ENCODE results near the gene AOAH.

The AOAH gene

DNA sequence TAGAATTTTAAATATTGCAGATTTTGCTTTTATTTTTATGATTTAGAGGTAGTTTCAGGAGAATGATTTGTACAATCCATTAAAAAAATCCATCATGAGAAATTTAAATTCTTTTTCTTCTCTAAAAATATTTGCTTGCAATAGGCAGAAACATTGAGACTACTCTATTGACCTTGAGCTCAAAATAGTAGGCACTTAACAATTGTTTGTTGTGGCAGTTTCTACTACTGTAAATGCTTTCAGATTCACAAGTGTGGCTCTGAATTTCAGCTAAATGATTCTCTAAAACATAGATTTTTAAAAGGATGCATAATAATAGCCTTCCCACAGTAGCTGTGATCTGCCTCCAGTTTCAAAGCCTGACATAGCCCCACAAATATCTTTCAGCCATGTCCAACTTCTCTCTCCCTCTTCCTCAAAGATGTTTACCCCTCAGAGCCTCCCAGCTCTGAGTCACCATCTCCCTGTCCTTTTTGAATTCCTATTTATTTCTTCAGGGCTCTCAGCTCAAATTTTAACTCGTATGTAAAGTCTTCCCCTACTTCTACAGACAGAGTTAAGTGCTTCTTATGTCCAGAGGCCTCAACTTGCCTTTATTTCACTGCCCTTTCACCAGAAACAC is 160.5 kb downstream of the AOAH start:
- Mint-ChIP-seq H3K9me3 (no peaks in the 10 kb centered on the region), H3K27me3 (no peaks in the 10 kb centered on the region), H3K4me1 (peaks cover 18% of the 10 kb centered on the region), H3K27ac (ENCODE audit: low read depth) (peak overlapping the region; percentile 74), H3K36me3 (ENCODE audit: insufficient read depth) (peaks cover 40% of the 10 kb centered on the region), H3K4me3 (no peak overlapping the region)
- no peak for DNase-seq (ENCODE audit: low spot score in 2 of 2)
- ATAC-seq (replicated peaks; ENCODE audit: extremely low read depth, poor library complexity, severe bottlenecking), result no peak

DNA sequence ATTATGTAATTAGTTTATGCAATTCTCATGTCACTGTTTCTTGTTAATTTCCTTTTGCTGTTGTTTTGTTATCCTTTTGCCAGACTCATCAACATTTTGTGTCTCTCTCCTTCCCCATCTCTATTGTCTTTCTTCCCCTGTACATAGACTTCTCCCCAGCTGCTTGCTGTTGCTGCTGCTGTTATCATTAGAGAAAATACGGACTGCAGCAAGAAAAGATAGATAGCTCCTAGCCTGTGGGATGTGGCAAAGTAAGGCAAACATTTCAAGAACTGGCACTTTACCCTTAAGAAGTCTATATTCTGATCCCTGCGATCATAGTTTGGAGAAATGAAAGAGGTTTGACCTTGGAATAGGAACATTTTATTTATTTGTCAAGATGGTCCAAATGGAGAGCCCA is 162.2 kb downstream of the AOAH start:
- Mint-ChIP-seq H3K4me3 (no peak overlapping the region), H3K27me3 (no peaks in the 10 kb centered on the region), H3K9me3 (no peaks in the 10 kb centered on the region), H3K27ac (ENCODE audit: low read depth) (no peak overlapping the region), H3K36me3 (ENCODE audit: insufficient read depth) (peaks cover 34% of the 10 kb centered on the region), H3K4me1 (peaks cover 13% of the 10 kb centered on the region)
- DNase-seq (ENCODE audit: low spot score in 2 of 2) (no peak), ATAC-seq (replicated peaks; ENCODE audit: extremely low read depth, poor library complexity, severe bottlenecking) (no peak)

DNA sequence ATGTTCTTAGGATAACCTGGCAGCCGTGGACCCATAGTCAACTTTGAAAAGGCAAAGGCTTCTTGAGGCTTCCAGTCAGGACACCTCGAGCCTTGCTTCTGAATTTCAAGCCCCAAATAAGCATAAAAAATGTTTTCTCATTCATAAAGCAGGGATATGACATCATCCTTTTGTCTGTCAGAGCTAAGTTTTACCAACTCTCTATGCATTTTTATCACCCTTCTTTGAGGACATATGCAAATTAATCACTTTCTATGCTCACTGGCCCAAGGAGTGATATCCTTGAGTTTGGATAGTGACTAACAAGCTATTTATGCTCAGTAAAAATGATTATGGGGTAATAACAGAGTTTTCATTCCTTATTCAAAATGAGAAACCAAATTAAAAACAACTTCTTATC is 175.3 kb downstream of the AOAH start:
- Mint-ChIP-seq H3K9me3 (no peaks in the 10 kb centered on the region), H3K4me1 (no peaks in the 10 kb centered on the region), H3K27me3 (no peaks in the 10 kb centered on the region), H3K4me3 (no peak overlapping the region), H3K36me3 (ENCODE audit: insufficient read depth) (peaks cover 44% of the 10 kb centered on the region), H3K27ac (ENCODE audit: low read depth) (no peak overlapping the region)
- ATAC-seq (replicated peaks; ENCODE audit: extremely low read depth, poor library complexity, severe bottlenecking) (no peak), DNase-seq (ENCODE audit: low spot score in 2 of 2) (no peak)

DNA sequence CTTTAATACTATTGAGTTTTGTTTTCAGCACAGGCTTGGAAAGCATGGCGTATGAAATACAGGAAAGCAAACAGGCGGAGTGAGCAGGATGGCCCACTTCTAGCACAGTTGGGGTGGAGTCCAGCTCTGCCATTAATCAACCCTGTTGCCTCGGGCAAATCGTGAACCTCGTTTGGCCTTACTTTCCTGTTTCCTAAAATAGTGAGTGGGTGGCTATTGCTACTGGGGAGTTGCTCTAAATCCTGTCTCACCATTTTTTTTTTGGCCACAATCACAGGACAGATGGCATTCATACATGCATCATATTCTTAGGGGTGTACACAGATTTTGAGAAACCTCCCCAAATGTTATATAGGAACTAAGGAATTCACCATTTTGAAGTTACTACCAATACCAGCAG is 176.9 kb downstream of the AOAH start:
- Mint-ChIP-seq H3K4me3 (peak overlapping the region; percentile 6), H3K27me3 (no peaks in the 10 kb centered on the region), H3K9me3 (no peaks in the 10 kb centered on the region), H3K36me3 (ENCODE audit: insufficient read depth) (peaks cover 48% of the 10 kb centered on the region), H3K4me1 (no peaks in the 10 kb centered on the region), H3K27ac (ENCODE audit: low read depth) (peak overlapping the region; percentile 72)
- ATAC-seq (replicated peaks; ENCODE audit: extremely low read depth, poor library complexity, severe bottlenecking) (no peak), DNase-seq (ENCODE audit: low spot score in 2 of 2) (no peak)

DNA sequence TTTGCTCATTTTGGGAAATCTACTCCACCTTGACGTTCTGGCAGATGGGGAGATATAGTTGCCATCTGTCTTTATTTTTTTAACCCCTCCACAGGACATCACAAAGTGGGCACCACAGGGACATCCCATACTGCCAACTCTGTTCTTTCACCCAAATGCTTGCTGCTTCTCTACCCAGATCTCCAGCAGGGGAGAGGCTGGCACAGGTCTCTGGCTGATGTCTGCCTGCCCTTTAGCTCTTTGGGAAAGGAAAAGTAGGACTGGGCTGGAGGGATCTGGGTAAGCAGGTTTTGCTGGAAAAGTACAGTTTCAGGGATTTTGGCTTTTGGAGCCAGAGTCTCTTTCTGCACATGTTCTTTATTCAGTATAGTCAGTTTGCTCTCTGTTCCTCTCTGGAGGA is 178.0 kb downstream of the AOAH start:
- H3K27ac Mint-ChIP-seq (ENCODE audit: low read depth), result peak overlapping the region; percentile 72
- no peaks in the 10 kb centered on the region for H3K4me1 Mint-ChIP-seq
- ATAC-seq (replicated peaks; ENCODE audit: extremely low read depth, poor library complexity, severe bottlenecking) (no peak), DNase-seq (ENCODE audit: low spot score in 2 of 2) (no peak)
- no peak overlapping the region for H3K4me3 Mint-ChIP-seq
- H3K36me3 Mint-ChIP-seq (ENCODE audit: insufficient read depth), result peaks cover 57% of the 10 kb centered on the region
- H3K9me3 Mint-ChIP-seq, result no peaks in the 10 kb centered on the region
- no peaks in the 10 kb centered on the region for H3K27me3 Mint-ChIP-seq

DNA sequence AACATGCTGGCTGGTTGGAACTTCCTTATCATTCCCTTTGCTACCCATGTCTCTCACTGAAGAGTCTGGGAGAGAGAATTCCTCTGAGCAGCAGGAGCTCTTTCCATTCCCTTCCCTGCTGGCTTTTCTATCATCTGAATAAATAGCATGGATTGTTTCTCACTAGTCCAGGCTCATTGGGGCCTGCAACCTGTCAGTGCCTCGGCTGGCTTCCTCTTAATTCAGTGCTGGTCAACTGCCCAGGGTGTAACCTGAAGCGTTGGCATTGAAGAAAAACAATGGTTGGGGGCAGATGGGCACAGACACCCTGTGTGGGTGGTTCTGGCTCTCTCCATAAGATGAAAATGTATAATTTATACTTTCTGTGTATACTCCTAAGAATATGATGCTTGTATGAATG is 179.0 kb downstream of the AOAH start:
- Mint-ChIP-seq H3K27ac (ENCODE audit: low read depth) (no peak overlapping the region), H3K27me3 (no peaks in the 10 kb centered on the region), H3K9me3 (no peaks in the 10 kb centered on the region), H3K4me1 (no peaks in the 10 kb centered on the region), H3K4me3 (no peak overlapping the region), H3K36me3 (ENCODE audit: insufficient read depth) (peaks cover 63% of the 10 kb centered on the region)
- DNase-seq (ENCODE audit: low spot score in 2 of 2) (no peak), ATAC-seq (replicated peaks; ENCODE audit: extremely low read depth, poor library complexity, severe bottlenecking) (no peak)

DNA sequence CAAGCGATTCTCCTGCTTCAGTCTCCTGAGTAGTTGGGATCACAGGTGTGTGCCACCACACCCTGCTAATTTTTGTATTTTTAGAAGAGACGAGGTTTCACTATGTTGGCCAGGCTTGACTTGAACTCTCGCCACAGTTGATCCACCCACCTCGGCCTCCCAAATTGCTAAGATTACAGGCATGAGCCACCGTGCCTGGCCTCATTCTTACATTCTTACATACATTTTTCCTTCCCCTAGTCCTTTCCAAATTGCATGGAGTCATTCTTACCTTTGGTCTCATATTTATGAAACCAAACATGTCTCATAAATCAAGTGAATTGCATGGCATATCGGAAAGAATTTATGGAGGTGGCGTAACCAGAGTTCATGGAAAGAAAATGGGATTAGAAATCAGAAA is 186.2 kb downstream of the AOAH start:
- DNase-seq (ENCODE audit: low spot score in 2 of 2) (no peak), ATAC-seq (replicated peaks; ENCODE audit: extremely low read depth, poor library complexity, severe bottlenecking) (no peak)
- H3K4me1 Mint-ChIP-seq, result no peaks in the 10 kb centered on the region
- H3K36me3 Mint-ChIP-seq (ENCODE audit: insufficient read depth), result peaks cover 52% of the 10 kb centered on the region
- H3K27ac Mint-ChIP-seq (ENCODE audit: low read depth), result peak overlapping the region; percentile 33
- H3K9me3 Mint-ChIP-seq, result no peaks in the 10 kb centered on the region
- no peaks in the 10 kb centered on the region for H3K27me3 Mint-ChIP-seq
- no peak overlapping the region for H3K4me3 Mint-ChIP-seq

DNA sequence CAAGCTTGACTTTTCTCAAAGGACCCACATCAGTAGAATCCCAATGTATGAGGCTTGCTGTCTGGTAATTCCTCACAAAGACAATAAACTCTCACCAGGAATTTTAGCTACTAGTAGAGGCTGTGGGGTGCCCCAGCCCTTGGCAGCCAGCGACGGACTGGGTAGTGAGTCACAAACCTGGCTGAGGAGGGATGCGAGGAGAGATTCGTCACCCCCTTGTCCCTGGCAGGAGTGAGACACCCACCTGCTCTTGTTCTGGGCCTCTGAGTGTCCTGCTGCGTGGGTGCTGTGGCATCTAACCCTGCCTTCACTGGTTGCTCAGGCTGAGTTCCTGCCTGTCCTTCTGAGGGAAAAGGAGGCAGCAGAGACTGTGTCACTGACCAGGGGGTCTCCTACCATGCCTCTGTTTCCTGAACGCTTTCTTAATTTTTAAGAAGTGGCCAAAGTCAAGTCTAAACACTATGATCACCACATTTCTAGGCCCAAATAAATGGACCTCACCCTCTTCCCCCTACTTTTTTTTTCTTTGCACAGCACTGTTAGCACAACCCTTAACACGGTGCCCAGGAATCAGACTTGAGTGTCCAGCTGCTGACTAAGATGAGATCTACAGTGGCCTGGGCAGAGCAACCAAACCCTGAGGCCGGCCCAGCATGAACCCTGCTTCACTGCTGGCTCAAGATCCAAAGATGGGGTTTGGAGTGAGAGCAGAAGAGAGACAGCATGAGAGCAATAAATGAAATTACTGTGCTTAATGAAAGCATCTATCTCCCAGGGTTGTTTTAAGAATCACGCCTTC is 188.2 kb downstream of the AOAH start:
- ATAC-seq (replicated peaks; ENCODE audit: extremely low read depth, poor library complexity, severe bottlenecking) (no peak), DNase-seq (ENCODE audit: low spot score in 2 of 2) (no peak)
- no peak overlapping the region for H3K27ac Mint-ChIP-seq (ENCODE audit: low read depth)
- no peaks in the 10 kb centered on the region for H3K27me3 Mint-ChIP-seq
- H3K4me1 Mint-ChIP-seq, result no peaks in the 10 kb centered on the region
- H3K36me3 Mint-ChIP-seq (ENCODE audit: insufficient read depth), result peaks cover 48% of the 10 kb centered on the region
- no peaks in the 10 kb centered on the region for H3K9me3 Mint-ChIP-seq
- no peak overlapping the region for H3K4me3 Mint-ChIP-seq

DNA sequence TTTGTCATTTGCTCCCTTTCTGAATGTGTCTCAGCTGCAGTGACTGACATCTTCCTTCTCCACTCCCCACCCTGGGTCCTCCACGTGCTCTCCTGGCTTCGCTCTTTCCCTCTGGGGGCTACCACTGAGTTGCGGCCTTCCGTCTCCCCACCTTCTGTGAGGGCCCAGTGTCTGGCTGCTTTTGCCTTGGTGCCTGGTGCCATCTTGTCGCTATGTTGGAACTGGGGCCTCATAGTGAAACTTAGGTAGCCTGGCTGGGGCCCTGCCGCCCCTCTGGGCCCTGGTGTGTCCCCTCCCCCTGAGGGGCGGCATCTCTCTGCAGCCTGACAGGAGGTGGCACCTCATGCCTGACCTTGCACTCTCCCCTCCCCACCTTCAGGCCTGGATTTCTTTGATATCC is 190.6 kb downstream of the AOAH start:
- H3K27ac Mint-ChIP-seq (ENCODE audit: low read depth), result no peak overlapping the region
- no peaks in the 10 kb centered on the region for H3K9me3 Mint-ChIP-seq
- peaks cover 37% of the 10 kb centered on the region for H3K36me3 Mint-ChIP-seq (ENCODE audit: insufficient read depth)
- no peak overlapping the region for H3K4me3 Mint-ChIP-seq
- no peaks in the 10 kb centered on the region for H3K4me1 Mint-ChIP-seq
- ATAC-seq (replicated peaks; ENCODE audit: extremely low read depth, poor library complexity, severe bottlenecking) (no peak), DNase-seq (ENCODE audit: low spot score in 2 of 2) (no peak)
- H3K27me3 Mint-ChIP-seq, result no peaks in the 10 kb centered on the region

DNA sequence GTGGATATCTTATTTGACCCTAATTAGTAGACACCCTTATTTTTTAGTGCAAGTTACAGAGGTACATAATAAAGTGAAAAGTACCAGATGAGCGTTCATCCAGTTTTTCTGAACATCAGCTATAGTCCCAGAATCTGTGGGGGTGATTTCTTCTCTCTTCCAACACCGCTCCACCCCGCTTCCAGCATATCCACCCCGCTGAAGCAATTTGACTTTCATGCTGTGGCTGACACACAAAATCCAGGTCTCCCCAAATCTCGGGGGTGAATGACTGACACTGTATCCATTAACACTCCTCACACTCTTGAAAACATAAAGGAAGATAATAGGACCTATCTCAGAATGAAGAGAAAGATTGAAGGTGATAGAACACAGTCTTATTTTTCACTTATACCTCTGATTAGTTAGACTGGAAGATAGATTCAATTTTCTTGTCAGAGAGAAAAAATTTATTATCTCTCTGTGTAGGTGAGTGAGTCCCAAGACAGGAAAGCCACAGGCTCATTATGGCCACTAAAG is 191.3 kb downstream of the AOAH start:
- ATAC-seq (replicated peaks; ENCODE audit: extremely low read depth, poor library complexity, severe bottlenecking) (no peak), DNase-seq (ENCODE audit: low spot score in 2 of 2) (no peak)
- Mint-ChIP-seq H3K4me1 (peaks cover under 1% of the 10 kb centered on the region), H3K9me3 (no peaks in the 10 kb centered on the region), H3K4me3 (no peak overlapping the region), H3K27ac (ENCODE audit: low read depth) (no peak overlapping the region), H3K36me3 (ENCODE audit: insufficient read depth) (peaks cover 34% of the 10 kb centered on the region), H3K27me3 (no peaks in the 10 kb centered on the region)

DNA sequence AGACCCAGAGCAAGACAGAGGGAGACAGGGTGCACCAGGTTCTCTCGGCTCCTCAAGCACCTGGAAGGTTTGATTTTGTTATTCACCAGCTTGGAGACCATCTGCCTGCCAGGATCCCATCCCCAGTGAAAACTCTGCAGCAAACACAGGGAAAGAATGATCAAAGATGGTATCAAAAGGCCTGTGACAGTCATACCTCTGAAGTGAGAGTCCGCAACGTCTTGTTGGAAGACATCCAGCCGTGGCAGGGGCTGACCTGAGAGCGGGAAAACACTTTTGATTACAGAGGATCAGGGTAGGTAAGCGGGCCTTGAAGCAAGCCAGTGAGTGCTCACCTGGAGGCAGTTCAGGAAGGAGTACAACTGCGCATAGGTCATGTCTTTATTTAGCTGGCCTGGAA is 192.3 kb downstream of the AOAH start:
- peak overlapping the region; percentile 23 for H3K27ac Mint-ChIP-seq (ENCODE audit: low read depth)
- H3K27me3 Mint-ChIP-seq, result no peaks in the 10 kb centered on the region
- H3K9me3 Mint-ChIP-seq, result no peaks in the 10 kb centered on the region
- peaks cover 6% of the 10 kb centered on the region for H3K4me1 Mint-ChIP-seq
- peaks cover 33% of the 10 kb centered on the region for H3K36me3 Mint-ChIP-seq (ENCODE audit: insufficient read depth)
- ATAC-seq (replicated peaks; ENCODE audit: extremely low read depth, poor library complexity, severe bottlenecking) (no peak), DNase-seq (ENCODE audit: low spot score in 2 of 2) (no peak)
- no peak overlapping the region for H3K4me3 Mint-ChIP-seq

DNA sequence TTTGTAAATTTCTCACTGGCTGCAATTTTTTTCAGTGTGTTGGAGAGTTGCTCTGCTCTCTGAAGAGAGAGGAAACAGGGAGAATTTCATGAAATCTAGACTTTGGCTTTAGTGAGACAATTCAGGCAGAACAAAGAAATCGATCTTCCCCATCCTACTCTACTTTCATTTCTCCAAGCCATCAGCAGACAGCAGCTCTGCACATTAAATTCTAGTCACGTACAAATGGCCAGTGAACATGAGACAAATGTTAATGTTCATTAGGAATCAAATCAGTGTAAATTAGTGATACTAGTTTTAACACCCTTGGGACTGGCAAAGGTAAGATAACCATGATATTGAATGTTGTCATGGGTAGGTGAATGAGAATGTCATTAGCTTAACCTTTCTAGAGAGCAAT is 193.8 kb downstream of the AOAH start:
- Mint-ChIP-seq H3K36me3 (ENCODE audit: insufficient read depth) (peaks cover 31% of the 10 kb centered on the region), H3K27ac (ENCODE audit: low read depth) (no peak overlapping the region), H3K9me3 (no peaks in the 10 kb centered on the region), H3K27me3 (no peaks in the 10 kb centered on the region), H3K4me1 (peaks cover 10% of the 10 kb centered on the region), H3K4me3 (no peak overlapping the region)
- no peak for DNase-seq (ENCODE audit: low spot score in 2 of 2)
- no peak for ATAC-seq (replicated peaks; ENCODE audit: extremely low read depth, poor library complexity, severe bottlenecking)

DNA sequence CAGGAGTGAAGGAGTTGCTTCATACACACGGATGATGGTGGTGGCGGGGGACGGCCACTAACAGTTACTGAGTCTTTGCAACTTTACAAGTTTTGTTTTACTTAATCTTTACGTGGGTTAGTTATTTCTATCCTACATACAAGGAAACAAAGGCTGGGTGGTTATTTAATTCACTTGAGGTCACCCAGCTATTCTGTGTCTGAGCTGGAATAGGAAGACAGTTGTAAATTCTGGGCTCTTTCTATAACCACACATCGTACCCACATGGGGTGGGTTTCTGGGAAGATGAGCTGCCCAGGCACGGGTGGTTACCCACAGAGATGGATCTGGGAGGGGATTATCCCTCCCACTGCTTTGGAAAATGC is 196.8 kb downstream of the AOAH start:
- ATAC-seq (replicated peaks; ENCODE audit: extremely low read depth, poor library complexity, severe bottlenecking), result no peak
- Mint-ChIP-seq H3K27ac (ENCODE audit: low read depth) (no peak overlapping the region), H3K4me3 (no peak overlapping the region), H3K4me1 (peaks cover 10% of the 10 kb centered on the region), H3K36me3 (ENCODE audit: insufficient read depth) (peaks cover 35% of the 10 kb centered on the region), H3K27me3 (no peaks in the 10 kb centered on the region), H3K9me3 (no peaks in the 10 kb centered on the region)
- DNase-seq (ENCODE audit: low spot score in 2 of 2), result no peak

All from central memory CD8-positive, alpha-beta T cell (primary cell).